HL-60/S4 (cell line): Measurements from ENCODE around the gene RPS25.
"Not testable (repeated sequence)": the region's sequence is repeated elsewhere in the genome, so short reads cannot be mapped to it uniquely, and the experiment has no call there.

Experiments used
- in situ Hi-C: fragments of 300-500 bp; cut with MboI; formaldehyde crosslinking; loops from 2 replicates; pipeline ENCODE4 v1.14.3; 2022; ENCODE audit warnings: low sequenced_read_pairs

RPS25 gene

DNA sequence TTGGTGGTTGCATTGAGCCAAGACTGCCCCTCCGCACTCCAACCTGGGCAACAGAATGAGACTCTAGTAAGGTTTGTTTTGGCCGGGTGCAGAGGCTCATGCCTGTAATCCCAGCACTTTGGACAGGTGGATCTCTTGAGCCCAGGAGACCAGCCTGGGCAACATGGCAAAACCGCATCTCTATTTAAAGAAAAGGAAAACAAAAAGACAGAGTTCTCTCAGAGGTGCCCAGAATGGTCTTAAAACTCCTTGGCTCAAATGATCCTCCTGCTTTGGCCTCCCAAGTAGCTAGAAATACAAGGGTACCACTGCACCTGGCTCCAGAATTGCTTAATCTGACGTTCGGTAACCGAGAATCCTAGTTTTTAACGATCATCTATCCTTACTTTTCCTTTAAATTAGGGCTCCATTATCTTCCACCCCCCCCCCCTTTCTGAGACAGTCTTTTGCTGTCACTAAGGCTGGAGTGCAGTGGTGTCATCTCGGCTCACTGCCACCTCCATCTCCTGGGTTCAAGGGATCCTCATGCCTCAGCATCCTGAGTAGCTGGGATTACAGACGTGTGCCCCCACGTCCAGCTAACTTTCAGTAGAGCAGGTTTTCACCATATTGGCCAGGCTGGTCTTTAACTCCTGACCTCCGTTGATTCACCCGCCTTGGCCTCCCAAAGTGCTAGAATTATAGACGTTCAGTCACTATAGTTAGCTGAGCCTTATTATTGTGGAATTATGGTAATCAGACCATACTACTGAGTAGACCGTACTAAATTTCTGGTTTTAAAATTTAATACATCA lies 1.7 kb downstream of the RPS25 start:
- in situ Hi-C loops = no loop called here

DNA sequence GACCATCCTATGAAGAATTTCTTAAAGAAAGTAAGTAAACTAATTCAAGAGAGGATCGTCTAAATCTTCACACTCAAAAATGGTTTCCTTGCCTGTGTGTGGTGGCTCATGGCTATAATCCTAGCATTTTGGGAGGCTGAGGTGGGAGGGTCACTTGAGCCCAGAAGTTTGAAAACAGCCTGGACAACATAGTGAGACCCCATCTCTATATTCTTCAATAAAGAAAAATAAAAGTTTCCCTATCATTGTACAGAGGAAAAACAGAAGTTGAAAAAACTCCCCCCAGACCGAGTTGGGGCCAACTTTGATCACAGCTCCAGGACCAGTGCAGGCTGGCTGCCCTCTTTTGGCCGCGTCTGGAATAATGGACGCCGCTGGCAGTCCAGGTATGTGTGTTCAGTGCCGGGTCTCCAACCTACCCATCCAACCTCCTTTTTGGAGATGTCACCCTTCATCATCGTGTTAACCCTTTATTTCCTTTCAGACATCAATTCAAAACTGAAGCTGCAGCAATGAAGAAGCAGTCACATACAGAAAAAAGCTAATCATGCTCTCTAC lies 3.0 kb downstream of the RPS25 start:
- in situ Hi-C loops = no loop called here

DNA sequence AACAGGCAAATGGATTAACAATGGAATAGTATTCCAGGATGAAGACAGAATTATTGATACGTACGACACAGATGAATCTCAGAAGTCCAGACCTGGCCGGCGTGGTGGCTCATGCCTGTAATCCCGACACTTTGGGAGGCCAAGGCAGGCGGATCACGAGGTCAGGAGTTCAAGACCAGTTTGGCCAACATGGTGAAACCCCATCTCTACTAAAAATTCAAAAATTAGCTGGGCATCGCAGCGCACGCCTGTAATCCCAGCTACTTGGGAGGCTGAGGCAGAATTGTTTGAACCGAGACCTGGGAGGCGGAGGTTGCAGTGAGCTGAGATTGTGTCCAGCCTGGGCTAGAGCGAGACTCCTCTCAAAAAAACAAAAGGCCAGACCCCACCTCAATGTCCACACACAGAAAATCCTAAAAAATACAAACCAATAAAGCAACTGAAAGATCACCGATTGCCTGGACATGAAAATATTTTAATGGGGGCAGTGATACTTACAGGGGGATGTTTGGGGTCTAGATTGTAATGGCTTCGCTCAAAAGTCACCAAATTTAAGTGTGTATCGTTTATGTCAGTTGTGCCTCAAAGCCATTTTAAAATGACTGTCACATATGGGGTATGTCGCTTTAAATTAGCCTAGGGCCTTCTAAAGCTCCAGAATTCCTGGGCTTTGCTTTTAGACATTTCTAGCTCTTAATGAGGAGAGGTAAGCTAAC lies 3.8 kb downstream of the RPS25 start:
- in situ Hi-C loops = no loop called here

DNA sequence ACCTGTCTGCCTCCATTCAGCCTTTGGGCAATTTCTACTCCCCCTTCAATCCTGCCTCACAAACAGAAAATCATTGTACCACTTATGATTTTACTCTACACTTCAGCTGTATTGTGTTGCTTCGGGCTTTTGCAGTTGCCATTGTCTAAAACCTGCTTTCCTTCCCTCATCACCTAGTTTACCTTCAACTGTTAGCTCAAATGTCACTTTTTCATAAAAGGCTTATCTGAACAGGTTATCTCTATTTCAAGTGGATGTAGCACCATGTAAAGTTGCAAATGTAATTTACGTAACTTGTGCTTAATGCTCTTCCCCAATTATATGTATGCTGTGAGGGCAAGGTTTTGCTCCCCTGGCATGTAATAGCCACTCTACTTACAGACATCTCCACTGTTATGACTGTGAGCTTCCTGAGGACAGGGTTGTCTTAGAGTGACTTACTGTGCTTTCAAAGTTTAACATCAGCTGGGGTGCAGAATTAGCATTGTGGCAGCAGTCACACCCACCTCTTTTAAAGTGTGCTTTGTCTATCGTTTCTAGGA lies 5.4 kb downstream of the RPS25 start:
- in situ Hi-C loops = no loop called here

DNA sequence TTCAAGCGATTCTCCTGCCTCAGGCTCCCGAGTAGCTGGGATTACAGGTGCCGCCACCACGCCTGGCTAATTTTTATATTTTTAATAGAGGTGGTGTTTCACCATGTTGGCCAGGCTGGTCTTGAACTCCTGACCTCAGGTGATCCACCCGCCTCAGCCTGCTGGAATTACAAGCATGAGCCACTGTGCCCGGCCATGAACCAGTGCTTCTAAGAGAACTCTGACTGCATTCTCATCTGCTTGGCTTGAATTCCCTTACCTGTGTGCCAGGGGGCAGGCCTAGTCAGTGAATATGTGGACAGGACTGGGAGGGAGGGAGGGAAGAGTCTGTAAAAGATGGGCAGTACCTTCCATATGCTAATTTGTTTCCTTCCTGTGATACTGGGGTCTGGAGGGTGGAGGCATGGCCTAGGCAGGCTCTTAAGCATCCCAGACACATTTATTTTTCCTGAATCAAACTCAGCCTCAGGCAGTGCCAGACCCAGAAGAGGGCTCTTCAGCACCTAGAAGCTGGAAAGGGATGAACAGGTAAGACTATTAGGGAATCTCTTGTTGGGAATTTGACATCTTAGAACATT lies 6.6 kb downstream of the RPS25 start:
- in situ Hi-C loops = no loop called here

DNA sequence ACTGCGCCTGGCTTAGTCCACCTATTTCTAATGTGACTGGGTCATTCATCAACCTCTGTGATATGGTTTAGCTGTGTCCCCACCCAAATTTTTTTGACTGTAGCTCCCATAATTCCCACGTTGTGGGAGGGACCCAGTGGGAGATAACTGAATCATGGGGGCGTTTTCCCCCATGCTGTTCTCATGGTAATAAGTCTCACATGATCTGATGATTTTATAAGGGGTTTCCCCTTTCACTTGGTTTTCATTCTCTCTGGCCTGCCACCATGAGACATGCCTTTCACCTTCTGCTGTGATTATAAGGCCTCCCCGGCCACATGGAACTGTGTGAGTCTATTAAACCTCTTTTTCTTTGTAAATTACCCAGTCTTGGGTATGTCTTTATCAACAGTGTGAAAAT lies 11.5 kb downstream of the RPS25 start:
- in situ Hi-C loops = no loop called here

DNA sequence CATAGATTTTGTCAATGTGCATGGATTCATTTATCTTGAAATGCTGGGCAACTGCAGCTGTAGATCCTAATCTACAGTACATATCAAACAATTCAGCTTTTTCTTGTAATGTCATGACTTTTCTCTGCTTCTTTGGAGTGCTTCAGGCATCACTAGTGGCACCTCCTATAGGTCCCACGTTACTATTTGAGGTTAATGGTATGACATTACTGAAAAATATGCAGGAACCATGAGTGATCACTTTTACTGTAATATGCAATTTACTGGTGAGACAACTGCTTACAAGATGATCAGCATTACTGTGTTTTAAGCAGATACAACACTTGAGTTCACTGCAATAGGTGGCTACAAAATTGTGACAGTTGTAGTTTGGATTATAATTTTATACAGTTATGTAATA lies 17.2 kb downstream of the RPS25 start:
- in situ Hi-C loops = no loop called here

DNA sequence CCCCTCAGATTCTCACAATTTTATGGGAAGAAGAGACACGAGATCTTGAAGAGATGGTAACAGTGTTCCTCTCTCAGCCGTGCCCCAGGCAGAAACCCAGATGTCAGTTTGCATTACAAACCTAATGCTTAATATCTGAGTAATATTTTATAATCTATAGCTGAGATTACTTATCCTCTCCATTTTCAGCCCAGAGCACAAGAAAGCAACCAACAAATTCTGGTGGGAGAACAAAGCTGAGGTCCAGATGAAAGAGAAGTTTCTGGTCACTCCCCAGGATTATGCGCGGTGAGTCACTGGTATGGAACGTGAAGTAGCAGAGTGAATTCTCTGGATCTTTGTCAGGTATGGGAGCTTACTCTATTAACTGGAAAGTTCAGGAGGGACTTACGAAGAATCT lies 19.3 kb downstream of the RPS25 start:
- in situ Hi-C loops = no loop called here

DNA sequence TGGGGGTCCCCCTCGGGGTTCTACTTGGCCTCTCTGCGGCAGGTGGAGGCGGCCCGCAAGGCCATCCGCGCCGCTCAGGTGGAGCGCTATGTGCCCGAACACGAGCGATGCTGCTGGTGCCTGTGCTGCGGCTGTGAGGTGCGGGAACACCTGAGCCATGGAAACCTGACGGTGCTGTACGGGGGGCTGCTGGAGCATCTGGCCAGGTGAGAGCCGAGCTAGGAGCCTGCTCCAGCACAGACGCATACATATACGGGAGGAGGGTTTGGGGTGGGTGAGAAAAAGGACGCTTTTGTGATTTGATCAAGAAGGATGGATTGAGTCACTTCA lies 19.8 kb downstream of the RPS25 start:
- in situ Hi-C loops = no loop called here

DNA sequence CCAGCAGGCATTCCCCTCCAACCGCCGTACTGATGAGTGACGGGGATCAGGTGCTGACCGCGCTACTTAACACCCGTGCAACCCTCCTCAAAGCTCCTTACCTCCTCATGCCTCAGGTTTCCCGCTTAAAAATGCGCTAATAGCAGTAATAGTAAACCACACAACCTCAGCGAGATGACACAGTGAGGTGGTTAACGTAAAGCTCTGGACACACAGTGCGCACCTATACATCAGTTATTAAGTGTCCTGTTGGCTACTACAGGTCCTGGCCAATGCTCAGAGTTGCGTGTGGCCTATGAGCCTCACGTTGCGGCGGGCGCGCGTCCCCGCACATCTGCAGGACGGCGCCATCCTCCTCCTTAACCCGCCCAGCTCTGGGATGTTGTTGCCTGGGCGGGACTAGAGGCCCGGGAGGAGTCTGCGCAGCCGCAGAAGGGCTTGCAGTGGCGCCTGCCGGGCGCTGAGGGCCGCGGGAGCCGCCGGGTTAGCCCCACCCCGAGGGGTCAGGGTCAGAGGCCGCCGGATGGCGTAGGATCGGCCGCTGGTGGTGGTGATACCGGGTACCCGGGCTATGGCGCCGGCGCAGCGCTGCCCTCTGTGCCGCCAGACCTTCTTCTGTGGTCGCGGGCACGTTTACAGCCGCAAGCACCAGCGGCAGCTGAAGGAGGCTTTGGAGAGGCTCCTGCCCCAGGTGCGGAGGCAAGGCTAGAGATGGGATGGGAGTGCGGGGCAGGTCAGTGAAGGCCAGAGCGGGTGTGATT lies 20.3 kb downstream of the RPS25 start, which contains the start of gene CENATAC:
CENATAC (plus strand) TSS at position 512 of the 761 bp plus-strand sequence; CDS start at position 572, 60 bp downstream.
- in situ Hi-C loops = no loop called here

DNA sequence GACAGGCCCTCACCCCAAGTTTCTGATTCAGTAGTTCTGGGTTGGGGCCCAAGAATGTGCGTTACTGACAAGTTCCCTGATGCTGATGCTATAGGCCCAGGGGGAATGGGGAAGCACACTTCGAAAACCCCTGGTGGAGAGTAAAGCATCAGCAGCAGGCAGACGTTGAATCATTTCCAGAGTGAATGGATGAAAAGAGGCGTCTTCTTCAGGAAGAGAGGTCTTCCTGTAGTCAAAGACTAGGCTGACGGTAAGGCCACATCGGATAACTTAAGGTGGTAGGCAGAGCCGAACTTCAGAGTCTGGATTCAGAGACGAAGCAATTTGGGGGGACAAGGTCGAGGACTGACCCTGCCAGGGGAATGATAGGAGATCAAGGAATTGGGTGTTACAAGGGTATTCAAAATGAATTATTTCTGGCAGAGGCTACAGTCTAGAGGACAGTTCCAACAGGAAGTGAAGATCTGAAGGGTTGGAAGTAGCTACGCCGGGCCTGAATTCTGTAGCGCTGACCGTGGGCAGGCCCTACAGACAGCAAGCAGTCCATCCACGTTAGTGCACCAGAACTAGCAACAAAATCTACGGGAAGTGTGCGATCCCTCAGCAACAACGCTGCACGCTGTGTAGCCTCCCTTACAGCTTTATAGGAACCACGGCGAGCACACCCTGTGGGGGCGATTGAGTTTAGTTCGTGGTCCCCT lies 21.1 kb downstream of the RPS25 start:
- in situ Hi-C loops = no loop called here

DNA sequence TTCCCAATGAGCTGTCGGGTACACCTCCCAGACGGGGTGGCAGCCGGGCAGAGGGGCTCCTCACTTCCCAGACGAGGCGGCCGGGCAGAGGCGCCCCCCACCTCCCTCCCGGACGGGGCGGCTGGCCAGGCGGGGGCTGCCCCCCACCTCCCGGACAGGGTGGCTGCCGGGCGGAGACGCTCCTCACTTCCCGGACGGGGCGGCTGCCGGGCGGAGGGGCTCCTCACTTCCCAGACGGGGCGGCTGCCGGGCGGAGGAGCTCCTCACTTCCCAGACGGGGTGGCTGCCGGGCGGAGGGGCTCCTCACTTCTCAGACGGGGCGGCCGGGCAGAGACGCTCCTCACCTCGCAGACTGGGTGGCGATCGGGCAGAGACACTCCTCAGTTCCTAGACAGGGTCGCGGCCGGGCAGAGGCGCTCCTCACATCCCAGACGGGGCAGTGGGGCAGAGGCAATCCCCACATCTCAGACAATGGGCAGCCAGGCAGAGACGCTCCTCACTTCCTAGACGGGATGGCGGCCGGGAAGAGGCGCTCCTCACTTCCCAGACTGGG lies 26.6 kb downstream of the RPS25 start:
- in situ Hi-C loops = not testable (repeated sequence)

DNA sequence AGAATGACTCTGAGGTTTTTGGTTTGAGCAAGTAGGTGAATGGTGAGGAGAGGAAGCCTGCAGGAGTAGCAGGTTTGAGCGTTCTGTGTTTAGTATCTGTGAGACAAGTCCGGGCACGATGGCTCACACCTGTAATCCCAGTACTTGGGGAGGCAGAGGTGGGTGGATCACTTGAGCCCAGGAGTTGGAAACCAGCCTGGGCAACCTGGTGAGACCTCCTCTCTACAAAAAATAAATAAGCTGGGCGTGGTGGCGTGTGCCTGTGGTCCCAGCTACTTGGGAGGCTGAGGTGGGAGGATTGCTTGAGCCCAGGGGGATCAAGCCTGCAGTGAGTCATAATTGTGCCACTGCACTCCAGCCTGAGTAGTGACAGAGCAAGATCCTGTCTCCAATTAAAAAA lies 29.9 kb downstream of the RPS25 start:
- in situ Hi-C loops = no loop called here

DNA sequence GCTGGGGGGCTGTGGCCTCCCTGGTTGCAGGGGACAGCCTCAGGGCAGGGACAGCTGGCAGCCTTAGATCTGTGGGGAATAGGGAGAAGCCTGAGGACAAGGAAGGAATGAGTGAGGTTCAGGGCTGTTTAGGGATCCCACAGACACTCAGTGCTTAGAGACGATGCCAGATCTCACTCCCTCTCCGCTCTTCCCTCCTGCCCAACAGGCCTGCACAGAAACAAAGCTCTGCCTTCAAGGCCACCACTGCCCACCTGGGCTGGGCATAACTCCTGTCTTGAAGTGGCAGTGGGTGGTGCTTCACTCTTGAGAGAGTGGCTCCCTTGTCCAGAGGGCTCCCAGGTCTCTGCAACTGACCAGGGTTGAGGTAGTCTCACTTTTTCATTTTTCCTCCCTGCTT lies 33.3 kb downstream of the RPS25 start:
- in situ Hi-C loops = no loop called here

DNA sequence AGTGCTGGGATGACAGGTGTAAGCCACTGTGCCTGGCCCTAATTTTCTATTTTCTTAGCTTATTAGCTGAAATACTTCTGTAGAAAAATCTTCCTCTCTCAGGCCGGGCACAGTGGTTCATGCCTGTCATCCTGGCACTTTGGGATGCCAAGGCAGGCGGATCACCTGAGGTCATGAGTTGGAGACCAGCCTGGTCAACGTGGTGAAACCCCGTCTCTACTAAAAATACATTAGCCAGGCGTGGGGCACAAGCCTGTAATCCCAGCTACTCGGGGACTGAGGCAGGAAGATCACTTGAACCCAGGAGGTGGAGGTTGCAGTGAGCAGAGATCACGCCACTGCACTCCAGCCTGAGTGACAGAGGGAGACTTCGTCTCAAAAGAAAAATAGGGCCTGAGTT lies 33.8 kb downstream of the RPS25 start:
- in situ Hi-C loops = not testable (repeated sequence)

DNA sequence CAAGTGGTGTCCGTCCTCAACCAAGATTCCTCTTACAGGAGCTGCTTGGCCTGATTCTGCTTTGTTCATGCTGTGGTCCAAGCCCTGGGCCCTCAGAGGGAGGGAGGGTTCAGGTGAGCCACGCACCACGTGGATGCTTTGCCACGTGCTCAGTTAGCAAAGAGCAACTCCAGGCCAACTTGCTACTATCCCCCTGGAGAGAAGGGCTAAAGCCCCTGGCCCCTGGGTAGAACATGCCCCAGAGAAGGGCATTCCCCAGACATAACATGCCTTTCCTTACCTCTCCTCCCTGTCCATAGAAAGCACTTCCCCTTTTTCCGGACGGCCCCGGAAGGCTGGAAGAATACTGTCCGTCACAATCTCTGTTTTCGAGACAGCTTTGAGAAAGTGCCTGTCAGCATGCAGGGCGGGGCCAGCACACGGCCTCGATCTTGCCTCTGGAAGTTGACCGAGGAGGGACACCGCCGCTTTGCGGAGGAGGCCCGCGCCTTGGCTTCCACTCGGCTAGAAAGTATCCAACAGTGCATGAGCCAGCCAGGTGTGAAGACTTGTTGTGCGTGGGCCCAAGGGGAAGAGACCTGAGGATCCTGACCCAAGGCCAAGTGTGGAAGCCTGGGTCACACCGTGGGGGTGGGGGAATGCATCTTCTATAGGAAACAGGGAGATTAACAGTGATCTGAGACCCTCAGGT lies 37.8 kb downstream of the RPS25 start:
- in situ Hi-C loops = no loop called here

DNA sequence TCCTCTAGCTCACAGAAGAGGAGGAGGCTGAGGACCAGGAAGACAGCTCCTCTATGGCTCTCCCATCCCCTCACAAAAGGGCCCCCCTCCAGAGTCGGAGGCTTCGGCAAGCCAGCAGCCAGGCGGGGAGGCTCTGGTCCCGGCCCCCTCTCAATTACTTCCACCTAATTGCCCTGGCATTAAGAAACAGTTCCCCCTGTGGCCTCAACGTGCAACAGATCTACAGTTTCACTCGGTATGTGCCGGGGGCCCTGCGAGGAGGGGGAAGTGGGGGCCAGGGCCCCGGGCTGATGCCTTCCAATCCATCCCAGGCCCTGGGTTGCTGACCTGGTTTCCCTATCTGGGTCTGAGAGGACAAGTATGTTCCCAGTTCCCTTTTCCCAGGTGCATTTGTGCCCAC lies 38.7 kb downstream of the RPS25 start:
- in situ Hi-C loops = no loop called here

DNA sequence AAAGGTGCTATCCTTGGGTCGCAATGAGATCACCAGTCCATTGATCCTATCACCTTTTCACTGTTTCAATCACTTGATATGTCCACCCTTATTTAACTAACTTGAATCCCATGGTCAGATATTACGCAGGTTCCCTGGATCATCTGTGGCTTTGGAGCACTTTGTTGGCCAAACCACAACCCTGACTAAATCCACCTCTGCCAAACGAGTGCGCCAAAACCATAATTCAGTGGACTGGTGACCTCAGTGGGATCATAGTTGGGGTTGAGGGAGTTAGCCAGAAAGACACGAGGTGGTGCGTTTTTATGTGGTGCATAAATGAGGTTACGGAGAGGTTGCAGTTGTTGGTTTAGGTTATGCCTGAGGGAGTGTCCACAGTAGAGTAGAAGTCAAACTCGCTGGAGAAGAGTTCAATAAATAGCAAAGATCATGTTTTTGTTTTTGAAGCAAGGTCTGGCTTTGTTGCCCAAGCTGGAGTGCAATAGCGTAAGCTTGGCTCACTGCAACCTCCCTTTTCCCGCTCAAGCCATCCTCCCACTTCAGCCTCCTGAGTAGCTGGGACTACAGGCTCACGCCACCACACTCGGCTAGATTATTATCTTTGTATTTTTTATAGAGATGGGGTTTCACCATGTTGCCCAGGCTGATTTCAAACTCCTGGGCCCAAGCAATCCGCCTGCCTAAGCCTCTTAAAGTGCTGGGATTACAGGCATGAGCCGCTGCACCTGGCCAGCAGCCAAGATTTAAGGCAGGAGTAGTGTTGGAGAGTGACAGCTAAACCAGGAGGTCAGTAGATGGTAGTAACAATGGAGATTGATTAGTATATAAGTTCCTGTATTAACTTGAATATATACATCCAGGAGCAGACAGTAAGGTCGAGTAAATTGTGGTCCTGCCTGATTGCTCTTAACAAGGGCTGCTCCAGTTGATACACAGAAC lies 42.1 kb downstream of the RPS25 start:
- in situ Hi-C loops = no loop called here
